DOHH2 (cell line): ENCODE results near the gene GRWD1.

Experiments used
- EZH2phosphoT487 ChIP-seq: fragments of 200-600 bp; sonication (generic); IDR thresholded peaks from 2 replicates; pipeline ENCODE4 v1.6.1; 2017; ENCODE audit warnings: borderline replicate concordance, mild to moderate bottlenecking, antibody characterized with exemption, low read length, moderate library complexity, mixed read lengths
- TF ChIP-seq, protein P1 (sequence below): fragments of 200-600 bp; sonication (generic); IDR thresholded peaks from one replicate; pipeline ENCODE4 v1.5.1; 2014; ENCODE audit warnings: antibody characterized with exemption, mild to moderate bottlenecking, low read depth, low read length; ENCODE audit not compliant: poor library complexity, severe bottlenecking

DNA sequence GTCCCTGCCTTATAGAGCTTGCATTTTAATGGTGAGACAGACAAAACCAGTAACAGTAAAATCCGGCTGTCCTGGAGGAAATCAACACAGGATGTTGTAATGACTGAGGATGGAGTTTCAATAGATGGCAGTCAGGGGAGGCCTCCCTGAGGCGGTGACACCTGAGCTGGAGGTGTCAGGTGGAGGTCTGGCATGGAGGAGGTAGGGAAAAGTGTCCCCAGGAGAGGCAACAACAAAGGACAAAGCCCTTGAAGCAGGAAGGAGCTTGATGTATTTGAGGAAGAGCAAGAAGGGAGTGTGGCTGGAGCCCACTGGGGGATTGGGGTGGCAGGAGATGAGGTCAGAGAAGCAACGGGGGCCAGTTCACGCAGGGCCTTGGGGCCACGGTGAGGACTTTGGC lies 44.5 kb upstream of the GRWD1 start:
- TF ChIP-seq, protein P1, sequence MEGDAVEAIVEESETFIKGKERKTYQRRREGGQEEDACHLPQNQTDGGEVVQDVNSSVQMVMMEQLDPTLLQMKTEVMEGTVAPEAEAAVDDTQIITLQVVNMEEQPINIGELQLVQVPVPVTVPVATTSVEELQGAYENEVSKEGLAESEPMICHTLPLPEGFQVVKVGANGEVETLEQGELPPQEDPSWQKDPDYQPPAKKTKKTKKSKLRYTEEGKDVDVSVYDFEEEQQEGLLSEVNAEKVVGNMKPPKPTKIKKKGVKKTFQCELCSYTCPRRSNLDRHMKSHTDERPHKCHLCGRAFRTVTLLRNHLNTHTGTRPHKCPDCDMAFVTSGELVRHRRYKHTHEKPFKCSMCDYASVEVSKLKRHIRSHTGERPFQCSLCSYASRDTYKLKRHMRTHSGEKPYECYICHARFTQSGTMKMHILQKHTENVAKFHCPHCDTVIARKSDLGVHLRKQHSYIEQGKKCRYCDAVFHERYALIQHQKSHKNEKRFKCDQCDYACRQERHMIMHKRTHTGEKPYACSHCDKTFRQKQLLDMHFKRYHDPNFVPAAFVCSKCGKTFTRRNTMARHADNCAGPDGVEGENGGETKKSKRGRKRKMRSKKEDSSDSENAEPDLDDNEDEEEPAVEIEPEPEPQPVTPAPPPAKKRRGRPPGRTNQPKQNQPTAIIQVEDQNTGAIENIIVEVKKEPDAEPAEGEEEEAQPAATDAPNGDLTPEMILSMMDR, result no peak
- TF ChIP-seq EZH2phosphoT487, result no peak
